ENCODE measurements around the gene NOLC1. TPM values are rescaled to one million over a fixed set of nuclear protein-coding genes. Genes with fewer than 3 reads are reported as not detected.

NOLC1 gene
- total RNA-seq, 1 experiment from 2014 or later, result 165 TPM

- no peak for DNase-seq (ENCODE audit: low spot score)
- peaks cover 26% of the 10 kb centered on the region for H3K36me3 Mint-ChIP-seq
- H3K9me3 Mint-ChIP-seq, result no peaks in the 10 kb centered on the region
- H3K27ac Mint-ChIP-seq, result peak overlapping the region; percentile 90
- TF ChIP-seq E2F5 (CRISPR knock-in tag; IDR thresholded peaks at IDR 0.05) (no peak), ZNF138 (CRISPR knock-in tag; conservative IDR thresholded peaks at IDR 0.05) (no peak), NR1H2 (CRISPR knock-in tag; IDR thresholded peaks at IDR 0.05) (no peak), PRRX2 (CRISPR knock-in tag; IDR thresholded peaks at IDR 0.05) (no peak), HMGXB4 (CRISPR knock-in tag; IDR thresholded peaks at IDR 0.05) (no peak), MLX (CRISPR knock-in tag; IDR thresholded peaks at IDR 0.05) (no peak), GABPB1 (CRISPR knock-in tag; IDR thresholded peaks at IDR 0.05) (no peak)
- no peaks in the 10 kb centered on the region for H3K27me3 Mint-ChIP-seq (ENCODE audit: low read depth)
- ATAC-seq, result no peak
- CTCF ChIA-PET, result no interaction called here
- peaks cover 22% of the 10 kb centered on the region for H3K4me1 Mint-ChIP-seq
- POLR2A ChIA-PET, result no interaction called here
- H3K4me3 Mint-ChIP-seq, result peak overlapping the region; percentile 89
These were observed 17.8 kb upstream of the NOLC1 start for GRCh38 chr10:102134416-102134815.

GRCh38 chr10:102135956-102136526, 16.1 kb upstream of the NOLC1 start:
- ATAC-seq (no peak), DNase-seq (ENCODE audit: low spot score) (no peak)
- Mint-ChIP-seq H3K36me3 (peaks cover 42% of the 10 kb centered on the region), H3K27me3 (ENCODE audit: low read depth) (no peaks in the 10 kb centered on the region), H3K4me3 (peak overlapping the region; percentile 18), H3K27ac (peak overlapping the region; percentile 88), H3K9me3 (no peaks in the 10 kb centered on the region), H3K4me1 (peaks cover 22% of the 10 kb centered on the region)
- ChIA-PET CTCF (interaction anchor here (1.1 to 1.6 kb wide), 2 partner anchors 16 to 34 kb away, joined by 3 to 8 read pairs; partner anchors contain the start of gene NOLC1), POLR2A (interaction anchor here (1.0 kb wide), 1 partner anchor 16 kb away, joined by 3 read pairs; the partner anchor contains the start of gene NOLC1)
- TF ChIP-seq TEAD4 (CRISPR knock-in tag; IDR thresholded peaks at IDR 0.05), result no peak
- TF ChIP-seq ZNF281 (CRISPR knock-in tag; IDR thresholded peaks at IDR 0.05), result no peak
- TF ChIP-seq ATF2 (CRISPR knock-in tag; IDR thresholded peaks at IDR 0.05; ENCODE audit: borderline replicate concordance, low read depth), result no peak
- TF ChIP-seq IRF1 (CRISPR knock-in tag; IDR thresholded peaks at IDR 0.05), result no peak
- TF ChIP-seq NR2C2 (CRISPR knock-in tag; IDR thresholded peaks at IDR 0.05), result no peak
- TF ChIP-seq CTCF (IDR thresholded peaks at IDR 0.05), result no peak
- no peak for TF ChIP-seq AFF4 (CRISPR knock-in tag; IDR thresholded peaks at IDR 0.05; ENCODE audit: borderline replicate concordance)
- TF ChIP-seq ZNF532 (CRISPR knock-in tag; IDR thresholded peaks at IDR 0.05; ENCODE audit: borderline replicate concordance), result no peak
